GM12878 (cell line): ENCODE results near the gene UXT. TPM values are rescaled to one million over a fixed set of nuclear protein-coding genes. Genes with fewer than 3 reads are reported as not detected.

ENCODE experiments used
- ATAC-seq: fragments of 200-7000 bp; cut with Tn5 transposase; 3 replicates; pipeline ENCODE4 v1.9.1; 2020; ENCODE audit warnings: mild to moderate bottlenecking, moderate library complexity
- BruUV-seq: library from RNA; stranded (reverse); fragments of 400-500 nt; replicated peaks from 2 replicates; lab custom pipeline; 2021; lab: Mats Ljungman, UMichigan
- CTCF ChIA-PET: fragments of 300-600 bp; sonication (Branson Sonifier 250); formaldehyde crosslinking; extraction: SDS; loops from one replicate; lab custom pipeline; 2021; ENCODE audit warnings: inconsistent platforms; lab: Yijun Ruan, JAX
- POLR2A ChIA-PET: fragments of 350-600 bp; formaldehyde crosslinking; extraction: SDS; loops from one replicate; lab custom pipeline; 2021; ENCODE audit warnings: inconsistent platforms; lab: Charles Lee
- RAD21 ChIA-PET: fragments of 300-600 bp; sonication (Branson Sonifier 250); formaldehyde crosslinking; loops from one replicate; lab custom pipeline; 2023; ENCODE audit warnings: antibody characterized with exemption; ENCODE audit not compliant: unreplicated experiment; lab: Charles Lee
- SMC1A ChIA-PET: fragments of 300-600 bp; sonication (Branson Sonifier 250); formaldehyde crosslinking; loops from one replicate; lab custom pipeline; 2023; ENCODE audit not compliant: unreplicated experiment, uncharacterized antibody; lab: Charles Lee
- DNase-seq: peaks from one replicate; pipeline ENCODE4 v3.0.0-alpha.2; 2011; ENCODE audit warnings: low read depth, low spot score
- FAIRE-seq: peaks from 3 replicates; lab custom pipeline; 2011; peaks lifted over from hg19 to GRCh38; lab: Jason Lieb, UNC
- H2AFZ ChIP-seq: 2 replicates; pipeline ENCODE4 v1.6.0; 2011; ENCODE audit warnings: low read depth, low read length, control low read depth; ENCODE audit not compliant: control insufficient read depth
- H3K27ac ChIP-seq: 2 replicates; pipeline ENCODE4 v1.5.1; 2011; ENCODE audit warnings: control low read depth; ENCODE audit not compliant: control insufficient read depth, insufficient read depth
- H3K27me3 ChIP-seq, 2 experiments: replicated peaks in 1 of 2; 2 replicates each; pipeline versions ENCODE4 v1.6.0 to v1.6.1; 2011; ENCODE audit warnings: low read length in 1 of 2; ENCODE audit not compliant: control insufficient read depth in 2 of 2, insufficient read depth in 2 of 2
- H3K36me3 ChIP-seq, 2 experiments: 2 replicates each; pipeline ENCODE4 v1.5.1; 2011; ENCODE audit warnings: low read length in 1 of 2; ENCODE audit not compliant: control insufficient read depth in 2 of 2, insufficient read depth in 2 of 2
- H3K4me1 ChIP-seq: 2 replicates; pipeline ENCODE4 v1.6.1; 2011; ENCODE audit warnings: mild to moderate bottlenecking, low read length, moderate library complexity, mixed read lengths; ENCODE audit not compliant: control insufficient read depth, insufficient read depth
- H3K4me2 ChIP-seq: 2 replicates; pipeline ENCODE4 v1.6.0; 2011; ENCODE audit warnings: control low read depth; ENCODE audit not compliant: control insufficient read depth, insufficient read depth
- H3K4me3 ChIP-seq: fragments of 200-600 bp; sonication (generic); 2 replicates; pipeline ENCODE4 v1.5.1; 2016
- H3K79me2 ChIP-seq: 2 replicates; pipeline ENCODE4 v1.6.0; 2011; ENCODE audit warnings: low read length; ENCODE audit not compliant: control insufficient read depth, insufficient read depth
- H3K9ac ChIP-seq: 2 replicates; pipeline ENCODE4 v1.8.0; 2011; ENCODE audit warnings: low read length, control low read depth, mixed read lengths; ENCODE audit not compliant: control insufficient read depth, insufficient read depth
- H3K9me3 ChIP-seq: replicated peaks from 3 replicates; pipeline ENCODE4 v1.5.1; 2011; ENCODE audit warnings: mild to moderate bottlenecking, low read length; ENCODE audit not compliant: control insufficient read depth, insufficient read depth
- H4K20me1 ChIP-seq: 2 replicates; pipeline ENCODE4 v1.6.0; 2011; ENCODE audit not compliant: control insufficient read depth, insufficient read depth
- CBX3 ChIP-seq: fragments of 200-600 bp; sonication (generic); IDR thresholded peaks from 2 replicates; pipeline ENCODE4 v1.6.1; 2016; ENCODE audit warnings: low read depth, borderline replicate concordance
- GABPA ChIP-seq: IDR thresholded peaks from 2 replicates; pipeline ENCODE4 v1.6.1; 2014; ENCODE audit warnings: antibody characterized with exemption, low read depth, mild to moderate bottlenecking, inconsistent platforms
- HCFC1 ChIP-seq: fragments of 150-350 bp; IDR thresholded peaks from 2 replicates; pipeline ENCODE4 v1.6.1; 2014; ENCODE audit warnings: low read length
- MTA3 ChIP-seq: IDR thresholded peaks from 2 replicates; pipeline ENCODE4 v1.6.1; 2012; ENCODE audit warnings: low read length, inconsistent platforms, borderline replicate concordance
- NBN ChIP-seq: fragments of 450-650 bp; IDR thresholded peaks from 2 replicates; pipeline ENCODE4 v1.6.1; 2016
- NRF1 ChIP-seq: conservative IDR thresholded peaks from 2 replicates; pipeline ENCODE4 v1.6.1; 2011; ENCODE audit warnings: mild to moderate bottlenecking, low read depth, low read length, improper control_type of control experiment
- TCF3 ChIP-seq: IDR thresholded peaks from 2 replicates; pipeline ENCODE4 v1.6.1; 2012; ENCODE audit warnings: low read depth, mild to moderate bottlenecking, low read length, borderline replicate concordance; ENCODE audit not compliant: insufficient read depth
- TCF7 ChIP-seq: IDR thresholded peaks from 2 replicates; pipeline ENCODE4 v1.6.1; 2014; ENCODE audit warnings: antibody characterized with exemption, borderline replicate concordance
- ZBED1 ChIP-seq: IDR thresholded peaks from 2 replicates; pipeline ENCODE4 v1.6.1; 2016; ENCODE audit warnings: borderline replicate concordance
- ZZZ3 ChIP-seq: IDR thresholded peaks from 2 replicates; pipeline ENCODE4 v1.6.1; 2011; ENCODE audit warnings: low read depth; ENCODE audit not compliant: control insufficient read depth, insufficient read length
- WGBS: methylation state at CpG from one replicate; pipeline ENCODE4 v1.1.6; 2016; ENCODE audit warnings: low lambda C conversion rate; ENCODE audit not compliant: insufficient replicate concordance, insufficient coverage; ENCODE audit errors: missing lambda C conversion rate; 5-methylcytosine and 5-hydroxymethylcytosine counted together
- in situ Hi-C: fragments of 300-500 bp; cut with MboI; formaldehyde crosslinking; loops from 9 replicates; pipeline ENCODE4 v1.14.3; 2018; ENCODE audit warnings: mixed read lengths
- intact Hi-C: fragments of 100-400 bp; cut with micrococcal nuclease; formaldehyde crosslinking; loops from one replicate; pipeline ENCODE4 v1.14.2; 2022; ENCODE audit not compliant: unreplicated experiment
- polyA plus RNA-seq, 11 experiments: library from polyadenylated mRNA; depleted of rRNA in 4 of 11; unstranded in 6 of 11; stranded (reverse) in 5 of 11; fragments of >200 nt; fragmentation: Nextera tagmentation in 4 of 11; fragmentation: Illumina TruSeq in 1 of 11; extraction: Ambion mirVana in 4 of 11; extraction: Trizol in 1 of 11; gene quantifications; 1 replicate in 1 of 11; 2 replicates in 10 of 11; pipeline versions ENCODE4 v1.2.1 to v1.2.3, GENCODE V29; 2011 to 2016; ENCODE audit warnings: inconsistent platforms in 2 of 11, missing spikeins in 2 of 11, low read depth in 1 of 11
- total RNA-seq, 4 experiments: library from RNA; depleted of rRNA in 3 of 4; stranded (reverse); fragments of >200 nt in 3 of 4; fragmentation: Illumina TruSeq in 1 of 4; extraction: Trizol in 1 of 4; gene quantifications; 2 replicates each; pipeline versions ENCODE4 v1.2.1 to v1.2.3, GENCODE V29; 2013 to 2021

Gene UXT
- total and polyA plus RNA-seq, 10 of the 15 experiments (the other 5 are each of a cell fraction or from before 2014, with no cell fraction given) = 105 to 245 (median 206) TPM

GRCh38 chrX:47648376-47648775, 10.6 kb downstream of the UXT start:
- BruUV-seq = TSS peak; percentile 39
- DNase-seq = no peak
- ChIA-PET SMC1A (interaction anchor here (0.6 to 1.9 kb wide), 5 partner anchors 11 to 164 kb away, joined by 3 to 5 read pairs (median 4); no protein-coding TSS in a partner anchor), POLR2A (interaction anchor here (0.7 to 3.0 kb wide), 6 partner anchors 9 to 1087 kb away, joined by 3 to 9 read pairs (median 4); no protein-coding TSS in a partner anchor), RAD21 (interaction anchor here (1.1 to 2.3 kb wide), 4 partner anchors 15 to 143 kb away, joined by 4 to 10 read pairs (median 4); no protein-coding TSS in a partner anchor), CTCF (interaction anchor here (0.8 to 2.9 kb wide), 8 partner anchors 8 to 184 kb away, joined by 3 to 12 read pairs (median 3); partner anchors contain the start of gene CFP)
- intact Hi-C loops = no loop called here
- Histone ChIP-seq H3K9me3 (no peaks in the 10 kb centered on the region; the same call in 2 of the 3 replicates), H3K9ac (no peak overlapping the region; the same call in 1 of the 2 replicates), H4K20me1 (no peaks in the 10 kb centered on the region), H3K79me2 (peaks cover 30% of the 10 kb centered on the region), H3K4me1 (peaks cover 2% of the 10 kb centered on the region; the same call in 1 of the 2 replicates), H3K4me2 (peak overlapping the region; percentile 68; the same call in 1 of the 2 replicates), H2AFZ (no peak overlapping the region), H3K36me3 (no peaks in the 10 kb centered on the region; a peak in 1 of 4 replicates), H3K27ac (peak overlapping the region; percentile 73; the same call in 1 of the 2 replicates), H3K4me3 (peak overlapping the region; percentile 64), H3K27me3 (no peaks in the 10 kb centered on the region)
- FAIRE-seq = no peak
- 54% methylated on average over 2 of the region's 2 CpGs for WGBS
- no peak for ATAC-seq
- in situ Hi-C loops = loop anchor here (10.0 kb wide), 2 partner anchors 84 to 434 kb away; partner anchors contain the start of genes ARAF and CDK16
- no peak for TF ChIP-seq CBX3
- TF ChIP-seq MTA3 = peak; percentile 5; the same call in 1 of the 2 replicates

GRCh38 chrX:47646636-47647035, 12.3 kb downstream of the UXT start:
- Histone ChIP-seq H3K27me3 (no peaks in the 10 kb centered on the region), H3K9ac (no peak overlapping the region), H3K79me2 (peaks cover 30% of the 10 kb centered on the region), H3K4me2 (no peak overlapping the region), H3K4me1 (peaks cover 2% of the 10 kb centered on the region; the same call in 1 of the 2 replicates), H3K27ac (no peak overlapping the region), H3K36me3 (no peaks in the 10 kb centered on the region), H2AFZ (no peak overlapping the region), H3K9me3 (no peaks in the 10 kb centered on the region; the same call in 2 of the 3 replicates), H4K20me1 (no peaks in the 10 kb centered on the region), H3K4me3 (no peak overlapping the region)
- intact Hi-C loops (no loop called here), in situ Hi-C loops (loop anchor here (10.0 kb wide), 2 partner anchors 82 to 432 kb away; partner anchors contain the start of genes ARAF and CDK16)
- WGBS = 41% methylated on average over 6 of the region's 6 CpGs
- FAIRE-seq (no peak), DNase-seq (no peak), ATAC-seq (no peak)
- SMC1A ChIA-PET = interaction anchor here (1.6 kb wide), 1 partner anchor 9 kb away, joined by 7 read pairs; no protein-coding TSS in a partner anchor
- no TSS peak for BruUV-seq
- no peak for TF ChIP-seq NBN
- no peak for TF ChIP-seq TCF3
- no peak for TF ChIP-seq GABPA
- TF ChIP-seq ZBED1 = no peak
- no peak for TF ChIP-seq TCF7
- no peak for TF ChIP-seq HCFC1
- TF ChIP-seq ZZZ3 = no peak
- TF ChIP-seq NRF1 = no peak
- CTCF ChIA-PET = interaction anchor here (0.9 to 1.2 kb wide), 2 partner anchors 16 to 149 kb away, joined by 3 to 4 read pairs; no protein-coding TSS in a partner anchor
- RAD21 ChIA-PET = interaction anchor here (2.3 kb wide), 1 partner anchor 13 kb away, joined by 5 read pairs; no protein-coding TSS in a partner anchor
- POLR2A ChIA-PET = no interaction called here
